GM12878 (cell line): ENCODE results near the gene FNDC4. TPM values are rescaled to one million over a fixed set of nuclear protein-coding genes. Genes with fewer than 3 reads are reported as not detected.

Experiments
- ATAC-seq: fragments of 200-7000 bp; cut with Tn5 transposase; 3 replicates; pipeline ENCODE4 v1.9.1; 2020; ENCODE audit warnings: mild to moderate bottlenecking, moderate library complexity
- Bru-seq: library from RNA; stranded (reverse); fragments of 400-500 nt; gene quantifications from one replicate; lab custom pipeline; 2021; lab: Mats Ljungman, UMichigan
- BruChase-seq, 2 experiments: library from RNA; stranded (reverse); fragments of 400-500 nt; gene quantifications; one replicate each; lab custom pipeline; 2021; lab: Mats Ljungman, UMichigan
- BruUV-seq: library from RNA; stranded (reverse); fragments of 400-500 nt; replicated peaks from 2 replicates; lab custom pipeline; 2021; lab: Mats Ljungman, UMichigan
- CTCF ChIA-PET: fragments of 300-600 bp; sonication (Branson Sonifier 250); formaldehyde crosslinking; extraction: SDS; loops from one replicate; lab custom pipeline; 2021; ENCODE audit warnings: inconsistent platforms; lab: Yijun Ruan, JAX
- POLR2A ChIA-PET: fragments of 350-600 bp; formaldehyde crosslinking; extraction: SDS; loops from one replicate; lab custom pipeline; 2021; ENCODE audit warnings: inconsistent platforms; lab: Charles Lee
- RAD21 ChIA-PET: fragments of 300-600 bp; sonication (Branson Sonifier 250); formaldehyde crosslinking; loops from one replicate; lab custom pipeline; 2023; ENCODE audit warnings: antibody characterized with exemption; ENCODE audit not compliant: unreplicated experiment; lab: Charles Lee
- SMC1A ChIA-PET: fragments of 300-600 bp; sonication (Branson Sonifier 250); formaldehyde crosslinking; loops from one replicate; lab custom pipeline; 2023; ENCODE audit not compliant: unreplicated experiment, uncharacterized antibody; lab: Charles Lee
- DNase-seq: peaks from one replicate; pipeline ENCODE4 v3.0.0-alpha.2; 2011; ENCODE audit warnings: low read depth, low spot score
- FAIRE-seq: peaks from 3 replicates; lab custom pipeline; 2011; peaks lifted over from hg19 to GRCh38; lab: Jason Lieb, UNC
- H2AFZ ChIP-seq: 2 replicates; pipeline ENCODE4 v1.6.0; 2011; ENCODE audit warnings: low read depth, low read length, control low read depth; ENCODE audit not compliant: control insufficient read depth
- H3K27ac ChIP-seq: 2 replicates; pipeline ENCODE4 v1.5.1; 2011; ENCODE audit warnings: control low read depth; ENCODE audit not compliant: control insufficient read depth, insufficient read depth
- H3K27me3 ChIP-seq, 2 experiments: replicated peaks in 1 of 2; 2 replicates each; pipeline versions ENCODE4 v1.6.0 to v1.6.1; 2011; ENCODE audit warnings: low read length in 1 of 2; ENCODE audit not compliant: control insufficient read depth in 2 of 2, insufficient read depth in 2 of 2
- H3K36me3 ChIP-seq, 2 experiments: 2 replicates each; pipeline ENCODE4 v1.5.1; 2011; ENCODE audit warnings: low read length in 1 of 2; ENCODE audit not compliant: control insufficient read depth in 2 of 2, insufficient read depth in 2 of 2
- H3K4me1 ChIP-seq: 2 replicates; pipeline ENCODE4 v1.6.1; 2011; ENCODE audit warnings: mild to moderate bottlenecking, low read length, moderate library complexity, mixed read lengths; ENCODE audit not compliant: control insufficient read depth, insufficient read depth
- H3K4me2 ChIP-seq: 2 replicates; pipeline ENCODE4 v1.6.0; 2011; ENCODE audit warnings: control low read depth; ENCODE audit not compliant: control insufficient read depth, insufficient read depth
- H3K4me3 ChIP-seq: fragments of 200-600 bp; sonication (generic); 2 replicates; pipeline ENCODE4 v1.5.1; 2016
- H3K79me2 ChIP-seq: 2 replicates; pipeline ENCODE4 v1.6.0; 2011; ENCODE audit warnings: low read length; ENCODE audit not compliant: control insufficient read depth, insufficient read depth
- H3K9ac ChIP-seq: 2 replicates; pipeline ENCODE4 v1.8.0; 2011; ENCODE audit warnings: low read length, control low read depth, mixed read lengths; ENCODE audit not compliant: control insufficient read depth, insufficient read depth
- H3K9me3 ChIP-seq: replicated peaks from 3 replicates; pipeline ENCODE4 v1.5.1; 2011; ENCODE audit warnings: mild to moderate bottlenecking, low read length; ENCODE audit not compliant: control insufficient read depth, insufficient read depth
- H4K20me1 ChIP-seq: 2 replicates; pipeline ENCODE4 v1.6.0; 2011; ENCODE audit not compliant: control insufficient read depth, insufficient read depth
- EGR1 ChIP-seq, 2 experiments: IDR thresholded peaks; 1 replicate in 1 of 2; 2 replicates in 1 of 2; pipeline ENCODE4 v1.6.1; 2011 to 2012; ENCODE audit warnings: low read depth in 2 of 2, low read length in 2 of 2, borderline replicate concordance in 1 of 2, mild to moderate bottlenecking in 1 of 2, moderate library complexity in 1 of 2
- NFYA ChIP-seq: IDR thresholded peaks from 2 replicates; pipeline ENCODE4 v1.6.1; 2011; ENCODE audit warnings: low read depth, mild to moderate bottlenecking, low read length, improper control_type of control experiment, borderline replicate concordance
- SMARCA5 ChIP-seq: fragments of 450-650 bp; IDR thresholded peaks from 2 replicates; pipeline ENCODE4 v1.6.1; 2017; ENCODE audit warnings: mild to moderate bottlenecking
- SUZ12 ChIP-seq: fragments of 200-600 bp; sonication (generic); IDR thresholded peaks from one replicate; pipeline ENCODE4 v1.6.1; 2018; ENCODE audit warnings: antibody characterized with exemption, mild to moderate bottlenecking; ENCODE audit not compliant: unreplicated experiment
- WGBS: methylation state at CpG from one replicate; pipeline ENCODE4 v1.1.6; 2016; ENCODE audit warnings: low lambda C conversion rate; ENCODE audit not compliant: insufficient replicate concordance, insufficient coverage; ENCODE audit errors: missing lambda C conversion rate; 5-methylcytosine and 5-hydroxymethylcytosine counted together
- in situ Hi-C: fragments of 300-500 bp; cut with MboI; formaldehyde crosslinking; loops from 9 replicates; pipeline ENCODE4 v1.14.3; 2018; ENCODE audit warnings: mixed read lengths
- intact Hi-C: fragments of 100-400 bp; cut with micrococcal nuclease; formaldehyde crosslinking; loops from one replicate; pipeline ENCODE4 v1.14.2; 2022; ENCODE audit not compliant: unreplicated experiment
- long read RNA-seq, 2 experiments: library from polyadenylated mRNA; unstranded; transcript quantifications; one replicate each; pipeline ENCODE4 v2.0.0, GENCODE V29; 2019 to 2020
- polyA minus RNA-seq, 3 experiments: library from RNA; depleted of rRNA, polyadenylated mRNA; stranded (reverse); fragments of >200 nt; gene quantifications; 2 replicates each; pipeline ENCODE4 v1.2.3, GENCODE V29; 2011
- polyA plus RNA-seq, 11 experiments: library from polyadenylated mRNA; depleted of rRNA in 4 of 11; unstranded in 6 of 11; stranded (reverse) in 5 of 11; fragments of >200 nt; fragmentation: Nextera tagmentation in 4 of 11; fragmentation: Illumina TruSeq in 1 of 11; extraction: Ambion mirVana in 4 of 11; extraction: Trizol in 1 of 11; gene quantifications; 1 replicate in 1 of 11; 2 replicates in 10 of 11; pipeline versions ENCODE4 v1.2.1 to v1.2.3, GENCODE V29; 2011 to 2016; ENCODE audit warnings: inconsistent platforms in 2 of 11, missing spikeins in 2 of 11, low read depth in 1 of 11
- total RNA-seq, 4 experiments: library from RNA; depleted of rRNA in 3 of 4; stranded (reverse); fragments of >200 nt in 3 of 4; fragmentation: Illumina TruSeq in 1 of 4; extraction: Trizol in 1 of 4; gene quantifications; 2 replicates each; pipeline versions ENCODE4 v1.2.1 to v1.2.3, GENCODE V29; 2013 to 2021

FNDC4 gene, protein sequence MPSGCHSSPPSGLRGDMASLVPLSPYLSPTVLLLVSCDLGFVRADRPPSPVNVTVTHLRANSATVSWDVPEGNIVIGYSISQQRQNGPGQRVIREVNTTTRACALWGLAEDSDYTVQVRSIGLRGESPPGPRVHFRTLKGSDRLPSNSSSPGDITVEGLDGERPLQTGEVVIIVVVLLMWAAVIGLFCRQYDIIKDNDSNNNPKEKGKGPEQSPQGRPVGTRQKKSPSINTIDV
- total RNA-seq (2013; cell fraction: nucleolus; rRNA removed) = not detected in 2 replicates
- not detected in 2 replicates for total RNA-seq (2014; rRNA removed)
- not detected in 2 replicates for total RNA-seq (2014; rRNA removed; fragmentation: Illumina TruSeq; extraction: Trizol)
- 0.16 and 0.21 TPM in 2 replicates for total RNA-seq (2021)
- polyA plus RNA-seq (2011; ENCODE audit: low read depth) = not detected
- polyA plus RNA-seq (2011; rRNA removed) = not detected in 2 replicates
- not detected in 2 replicates for polyA plus RNA-seq (2011; cell fraction: cytosol; rRNA removed)
- not detected in 2 replicates for polyA plus RNA-seq (2011; cell fraction: nucleus; rRNA removed)
- not detected in 2 replicates for polyA plus RNA-seq (2012)
- polyA plus RNA-seq (2014; fragmentation: Illumina TruSeq; extraction: Trizol) = not detected in 2 replicates
- polyA plus RNA-seq (2014; fragmentation: Nextera tagmentation; extraction: Ambion mirVana) = not detected
- not detected in 2 replicates for polyA plus RNA-seq (2014; rRNA removed)
- polyA plus RNA-seq (2016; fragmentation: Nextera tagmentation; extraction: Ambion mirVana) = not detected
- polyA minus RNA-seq (2011; rRNA and poly(A)+ RNA removed) = not detected in 2 replicates
- not detected in 2 replicates for polyA minus RNA-seq (2011; cell fraction: cytosol; rRNA and poly(A)+ RNA removed)
- not detected in 2 replicates for polyA minus RNA-seq (2011; cell fraction: nucleus; rRNA and poly(A)+ RNA removed)
- not detected for Bru-seq, nascent RNA
- not detected for BruChase-seq, experiment 1, labeled RNA remaining after a 6-hour chase
- BruChase-seq, experiment 2, labeled RNA remaining after a 2-hour chase = not detected
- long read RNA-seq, experiment 1 = 0 reads
- long read RNA-seq, experiment 2 = 0 reads

DNA sequence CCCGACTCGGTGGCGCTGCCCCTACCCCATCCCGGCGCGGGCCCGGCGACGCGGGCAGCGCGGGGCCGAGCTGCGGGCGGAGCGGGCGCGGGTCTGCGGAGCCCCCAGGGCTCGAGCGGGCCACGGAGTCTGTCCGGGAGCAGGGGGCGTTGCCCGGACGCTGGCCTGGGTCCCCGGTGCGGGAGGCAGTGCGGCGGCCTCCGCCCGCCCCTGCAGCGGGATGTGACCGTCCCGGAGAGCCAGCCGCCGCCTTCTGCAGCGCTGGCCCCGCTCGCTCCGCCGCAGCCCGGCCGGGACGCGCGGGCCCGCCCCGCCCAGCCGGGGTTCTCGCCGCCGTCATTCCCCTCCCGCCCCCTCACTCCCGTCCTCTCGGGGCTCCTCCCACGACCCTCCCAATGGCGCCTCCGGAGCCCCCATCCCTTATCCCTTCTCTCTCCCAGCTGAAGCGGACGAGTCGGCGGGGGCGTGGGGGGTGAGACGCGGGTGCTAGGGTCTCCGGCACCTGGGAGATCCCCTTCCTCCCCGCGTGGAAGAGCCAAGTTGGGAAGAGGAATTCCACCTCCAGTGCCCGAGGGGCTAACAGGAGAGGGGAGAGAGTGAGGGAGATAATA lies at the start of gene FNDC4:
Gene FNDC4, minus strand, starts transcription at position 257 of the 611 bp plus-strand sequence. CDS start 521 bp downstream, outside the sequence.
- ChIA-PET SMC1A (no interaction called here), POLR2A (no interaction called here), CTCF (no interaction called here), RAD21 (no interaction called here)
- Histone ChIP-seq H3K36me3 (no peaks in the 10 kb centered on the region), H4K20me1 (no peaks in the 10 kb centered on the region), H3K4me1 (peaks cover 3% of the 10 kb centered on the region; the same call in 1 of the 2 replicates), H3K27ac (no peak within 1 kb of the TSS), H2AFZ (no peak within 1 kb of the TSS), H3K4me3 (no peak within 1 kb of the TSS), H3K27me3 (peaks cover 6 to 13% of the 10 kb centered on the region in 2 experiments; a peak in 3 of 4 replicates), H3K9ac (no peak within 1 kb of the TSS), H3K4me2 (peak within 1 kb of the TSS; percentile 54; the same call in 1 of the 2 replicates), H3K79me2 (no peaks in the 10 kb centered on the region), H3K9me3 (no peaks in the 10 kb centered on the region)
- intact Hi-C loops = no loop called here
- no peak for DNase-seq
- ATAC-seq = peak; percentile 44; the same call in 1 of the 3 replicates
- in situ Hi-C loops = no loop called here
- WGBS = 18% methylated on average over 62 of the region's 70 CpGs
- FAIRE-seq = no peak
- BruUV-seq = no TSS peak
- TF ChIP-seq EGR1 (IDR thresholded peaks at IDR 0.05; ENCODE audit: borderline replicate concordance in 1 of 2, low read depth in 2 of 2, low read length in 2 of 2) = 0 out of 3 replicates have a peak, but pooled peaks of 1 of the 2 experiments have one; percentile 33
- no peak for TF ChIP-seq SMARCA5
- TF ChIP-seq NFYA = no peak
- TF ChIP-seq SUZ12 = peak; percentile 73
